AG04450 (cell line): ENCODE data around the gene ACSL5. TPM values are rescaled to one million over a fixed set of nuclear protein-coding genes. Genes with fewer than 3 reads are reported as not detected.

ENCODE experiments used
- CTCF ChIA-PET: fragments of 300-600, 350-600 bp; formaldehyde crosslinking; extraction: SDS; loops from one replicate; lab custom pipeline; 2022; ENCODE audit warnings: antibody characterized with exemption, inconsistent platforms; lab: Charles Lee
- POLR2A ChIA-PET: fragments of 350-600 bp; formaldehyde crosslinking; extraction: SDS; loops from one replicate; lab custom pipeline; 2021; ENCODE audit warnings: antibody characterized with exemption, inconsistent platforms; lab: Yijun Ruan, JAX
- DNase-seq: peaks from one replicate; pipeline ENCODE4 v3.0.0-alpha.2; 2011; ENCODE audit warnings: low read depth, low spot score
- H3K27ac ChIP-seq: one replicate; pipeline ENCODE4 v1.5.1; 2012; ENCODE audit warnings: low read depth, low read length, control low read depth
- H3K27me3 ChIP-seq: one replicate; pipeline ENCODE4 v1.6.0; 2012; ENCODE audit warnings: low read length; ENCODE audit not compliant: control insufficient read depth, insufficient read depth
- H3K4me3 ChIP-seq: 2 replicates; pipeline ENCODE4 v1.5.1; 2011; ENCODE audit warnings: mild to moderate bottlenecking, low read depth, low read length, control low read depth
- H3K9me3 ChIP-seq: 2 replicates; pipeline ENCODE4 v1.5.1; 2012; ENCODE audit warnings: low read length; ENCODE audit not compliant: control insufficient read depth, insufficient read depth
- CTCF ChIP-seq: IDR thresholded peaks from 2 replicates; pipeline ENCODE4 v1.5.1; 2011; ENCODE audit warnings: low read depth, low read length, control low read depth, inconsistent platforms
- polyA plus RNA-seq: library from polyadenylated mRNA; depleted of rRNA; stranded (reverse); fragments of >200 nt; gene quantifications from 2 replicates; pipeline ENCODE4 v1.2.3, GENCODE V29; 2011

ACSL5 gene
- polyA plus RNA-seq, 1 experiment: 2.0 TPM

DNA sequence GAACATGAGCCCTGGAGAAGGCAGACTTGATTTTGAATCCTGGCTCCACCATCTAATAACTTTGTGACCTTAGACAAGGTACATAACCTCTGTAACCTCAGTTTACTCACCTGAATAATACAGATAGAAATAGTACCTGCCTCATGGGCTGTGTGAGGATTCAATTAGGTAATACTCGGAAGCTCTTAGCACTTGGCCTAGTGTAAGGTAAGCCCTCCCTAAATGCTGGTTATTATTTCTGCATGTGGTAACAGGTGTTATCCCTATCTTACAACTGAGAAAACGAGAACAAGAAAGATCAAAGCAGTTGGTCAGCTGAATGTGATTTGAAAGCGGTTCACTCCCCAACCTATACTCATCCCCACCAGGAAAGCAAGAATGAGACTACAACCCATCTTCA is 28.7 kb upstream of the ACSL5 start:
- H3K27me3 ChIP-seq: peaks cover 2% of the 10 kb centered on the region
- no peak for DNase-seq
- POLR2A ChIA-PET: no interaction called here
- no peak overlapping the region for H3K27ac ChIP-seq
- no peaks in the 10 kb centered on the region; the same call in 1 of the 2 replicates for H3K9me3 ChIP-seq
- no peak for TF ChIP-seq CTCF
- H3K4me3 ChIP-seq: no peak overlapping the region
- CTCF ChIA-PET: no interaction called here

GRCh38 chr10:112345743-112346142 is 28.2 kb upstream of the ACSL5 start:
- H3K27me3 ChIP-seq: peaks cover 2% of the 10 kb centered on the region
- H3K27ac ChIP-seq: no peak overlapping the region
- no peaks in the 10 kb centered on the region; the same call in 1 of the 2 replicates for H3K9me3 ChIP-seq
- POLR2A ChIA-PET: no interaction called here
- TF ChIP-seq CTCF: no peak
- H3K4me3 ChIP-seq: no peak overlapping the region
- CTCF ChIA-PET: no interaction called here
- no peak for DNase-seq

DNA sequence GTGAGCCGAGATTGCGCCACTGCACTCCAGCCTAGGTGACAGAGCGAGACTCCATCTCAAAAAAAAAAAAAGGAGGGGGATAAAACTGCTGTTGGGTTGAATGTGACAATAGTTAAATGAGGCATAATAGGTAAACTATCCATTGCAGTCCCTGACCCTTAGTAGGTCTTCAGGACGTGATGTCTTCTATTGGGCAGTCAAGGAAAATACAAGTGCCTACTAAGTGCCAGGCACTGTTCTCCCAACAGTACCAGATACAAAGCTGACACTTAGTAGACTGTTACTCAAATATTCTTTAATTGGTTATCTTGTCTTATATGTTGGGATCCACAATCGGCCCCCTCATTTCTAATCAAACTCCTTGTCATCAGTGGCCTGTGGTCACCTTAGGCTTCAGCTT is 27.1 kb upstream of the ACSL5 start:
- TF ChIP-seq CTCF: no peak
- CTCF ChIA-PET: no interaction called here
- Histone ChIP-seq H3K4me3 (no peak overlapping the region), H3K27ac (no peak overlapping the region), H3K27me3 (peaks cover 2% of the 10 kb centered on the region), H3K9me3 (no peaks in the 10 kb centered on the region; the same call in 1 of the 2 replicates)
- DNase-seq: no peak
- POLR2A ChIA-PET: no interaction called here

DNA sequence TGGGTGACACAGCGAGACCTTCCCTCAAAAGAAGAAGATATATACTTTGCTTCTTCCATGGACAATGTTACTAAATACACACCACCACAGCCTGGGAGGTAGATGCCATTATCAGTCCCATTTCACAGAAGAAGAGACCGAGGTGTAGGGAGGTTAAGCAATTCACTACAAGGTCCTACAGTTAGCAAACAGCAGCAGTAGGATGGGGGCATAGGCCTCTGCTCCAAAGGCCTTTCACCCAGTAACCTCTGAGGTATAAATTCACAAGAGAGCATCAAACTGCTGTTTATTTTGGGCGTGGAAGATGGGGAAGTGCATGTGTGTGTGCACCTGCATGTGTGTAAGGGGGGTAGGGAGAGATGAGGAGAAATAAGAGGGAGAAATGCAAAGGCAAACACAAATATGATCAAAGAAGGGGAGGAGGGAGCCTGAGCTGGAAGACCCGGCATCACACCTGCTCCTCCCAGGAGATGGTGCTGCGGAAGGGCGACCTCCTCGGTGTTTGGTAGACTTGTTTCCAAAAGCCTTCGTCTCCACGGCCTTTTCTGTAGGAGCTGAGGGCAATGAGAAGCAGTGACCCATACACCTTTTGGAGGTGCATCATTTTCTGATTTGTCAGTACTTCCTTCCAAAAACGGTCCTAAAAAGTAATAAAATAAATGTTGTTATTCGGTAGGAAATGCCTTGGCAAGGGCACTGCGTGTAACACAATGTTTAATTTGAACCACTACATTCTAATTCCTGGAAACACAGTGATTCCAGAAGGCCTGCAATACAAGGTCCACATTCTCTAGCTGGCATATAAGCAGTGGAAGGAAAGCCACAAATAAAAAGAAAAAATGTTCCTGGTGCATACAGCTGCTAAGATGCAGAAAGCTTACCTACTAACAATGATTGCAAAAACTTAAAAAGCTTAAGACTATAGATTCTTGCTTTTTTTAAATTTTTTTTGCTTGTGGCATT is 25.9 kb upstream of the ACSL5 start:
- no peak for DNase-seq
- Histone ChIP-seq H3K27me3 (peaks cover 2% of the 10 kb centered on the region), H3K27ac (no peak overlapping the region), H3K9me3 (no peaks in the 10 kb centered on the region; the same call in 1 of the 2 replicates), H3K4me3 (no peak overlapping the region)
- TF ChIP-seq CTCF: no peak
- CTCF ChIA-PET: no interaction called here
- POLR2A ChIA-PET: no interaction called here

GRCh38 chr10:112348759-112349158 is 25.2 kb upstream of the ACSL5 start:
- ChIA-PET CTCF (no interaction called here), POLR2A (no interaction called here)
- no peak for TF ChIP-seq CTCF
- Histone ChIP-seq H3K27me3 (peaks cover 2% of the 10 kb centered on the region), H3K4me3 (no peak overlapping the region), H3K9me3 (no peaks in the 10 kb centered on the region; the same call in 1 of the 2 replicates), H3K27ac (no peak overlapping the region)
- no peak for DNase-seq
